H1 (cell line): ENCODE results near the gene FLOT1. TPM values are rescaled to one million over a fixed set of nuclear protein-coding genes. Genes with fewer than 3 reads are reported as not detected.

Experiments
- EGR1 ChIP-seq: IDR thresholded peaks from 2 replicates; pipeline ENCODE4 v1.6.1; 2011; ENCODE audit warnings: low read depth, low read length, borderline replicate concordance
- KDM4A ChIP-seq: IDR thresholded peaks from one replicate; pipeline ENCODE4 v1.7.1; 2012; ENCODE audit warnings: low read depth, mild to moderate bottlenecking, moderate library complexity, low read length, inconsistent platforms; ENCODE audit not compliant: severe bottlenecking
- NANOG ChIP-seq: IDR thresholded peaks from 2 replicates; pipeline ENCODE4 v1.6.1; 2011; ENCODE audit warnings: low read length, low read depth, mild to moderate bottlenecking, inconsistent platforms; ENCODE audit not compliant: insufficient read depth, poor library complexity, severe bottlenecking
- SIN3A ChIP-seq, 2 experiments: IDR thresholded peaks in 1 of 2; conservative IDR thresholded peaks in 1 of 2; 2 replicates each; pipeline ENCODE4 v1.6.1; 2011 to 2012; ENCODE audit warnings: low read length in 2 of 2, improper control_type of control experiment in 1 of 2, low read depth in 1 of 2, mild to moderate bottlenecking in 1 of 2
- SP4 ChIP-seq: IDR thresholded peaks from 2 replicates; pipeline ENCODE4 v1.6.1; 2012; ENCODE audit warnings: low read length, inconsistent platforms
- TAF1 ChIP-seq: IDR thresholded peaks from 2 replicates; pipeline ENCODE4 v1.6.1; 2011; ENCODE audit warnings: mild to moderate bottlenecking, low read depth, low read length
- polyA plus RNA-seq, 7 experiments: library from polyadenylated mRNA; depleted of rRNA in 3 of 7; stranded (reverse) in 5 of 7; unstranded in 2 of 7; fragments of >200 nt in 5 of 7; fragments of 200-250 nt in 2 of 7; gene quantifications; 1 replicate in 5 of 7; 2 replicates in 1 of 7; 4 replicates in 1 of 7; pipeline versions ENCODE4 v1.2.1 to v1.2.3, GENCODE V29; 2011 to 2013; ENCODE audit warnings: missing spikeins in 2 of 7, mixed read lengths in 2 of 7
- total RNA-seq: library from RNA; stranded (reverse); fragmentation: NEBNext Ultra II Directional; extraction: Animal tissue kit (Norgen Biotek cat#: 25700); gene quantifications from 2 replicates; pipeline ENCODE4 v1.2.1, GENCODE V29; 2021
- TF ChIP-seq, protein P1 (sequence below): fragments of 300-600 bp; sonication (generic); IDR thresholded peaks from 2 replicates; pipeline ENCODE4 v1.7.1; 2012; ENCODE audit warnings: low read length, moderate library complexity, mild to moderate bottlenecking, inconsistent platforms; ENCODE audit not compliant: insufficient replicate concordance

The FLOT1 gene
- total and polyA plus RNA-seq, 2 of the 8 experiments (the other 6 are each of a cell fraction or from before 2014, with no cell fraction given): 87.5 to 88.1 TPM

DNA sequence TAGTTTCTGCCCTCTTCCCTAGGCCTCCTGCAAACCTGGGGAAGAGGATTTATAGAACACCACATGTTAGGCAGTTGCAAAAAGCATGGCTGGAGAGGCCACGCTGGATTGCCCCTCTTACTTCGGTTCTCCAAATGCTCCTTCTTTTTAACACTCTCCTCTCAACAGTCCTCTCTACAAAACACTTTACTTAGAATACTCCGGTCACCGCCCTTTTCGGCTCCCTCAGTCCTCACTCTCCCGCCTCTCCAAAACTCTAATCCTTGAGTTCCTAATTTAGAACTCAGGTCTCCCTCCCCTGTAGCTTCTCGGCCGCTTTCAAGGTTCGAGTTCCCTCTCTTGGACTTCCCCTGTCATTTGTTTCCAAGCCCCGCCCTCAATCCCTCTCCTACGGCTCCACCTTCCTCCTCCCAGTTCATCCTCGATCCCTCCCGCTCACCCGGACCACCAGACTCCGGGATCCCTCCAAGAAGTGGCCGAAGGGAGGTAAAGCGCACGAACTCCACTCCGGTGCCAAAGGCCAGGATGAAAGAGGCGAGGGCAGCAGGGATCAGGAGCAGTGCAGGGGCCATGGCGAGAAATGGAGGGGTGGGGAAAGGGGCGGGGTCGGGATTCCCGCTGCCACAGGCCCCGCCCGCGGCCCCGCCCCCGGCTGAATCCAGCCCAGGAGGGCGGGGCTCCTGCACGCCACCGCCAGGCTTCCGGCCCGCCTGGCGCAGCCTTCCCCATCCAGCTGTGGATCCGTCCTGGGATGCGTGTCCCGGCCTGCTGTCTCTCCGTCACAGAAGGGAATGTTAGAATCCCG lies 51.9 kb downstream of the FLOT1 start, which contains the start of gene NRM (continued):
- TF ChIP-seq, protein P1, sequence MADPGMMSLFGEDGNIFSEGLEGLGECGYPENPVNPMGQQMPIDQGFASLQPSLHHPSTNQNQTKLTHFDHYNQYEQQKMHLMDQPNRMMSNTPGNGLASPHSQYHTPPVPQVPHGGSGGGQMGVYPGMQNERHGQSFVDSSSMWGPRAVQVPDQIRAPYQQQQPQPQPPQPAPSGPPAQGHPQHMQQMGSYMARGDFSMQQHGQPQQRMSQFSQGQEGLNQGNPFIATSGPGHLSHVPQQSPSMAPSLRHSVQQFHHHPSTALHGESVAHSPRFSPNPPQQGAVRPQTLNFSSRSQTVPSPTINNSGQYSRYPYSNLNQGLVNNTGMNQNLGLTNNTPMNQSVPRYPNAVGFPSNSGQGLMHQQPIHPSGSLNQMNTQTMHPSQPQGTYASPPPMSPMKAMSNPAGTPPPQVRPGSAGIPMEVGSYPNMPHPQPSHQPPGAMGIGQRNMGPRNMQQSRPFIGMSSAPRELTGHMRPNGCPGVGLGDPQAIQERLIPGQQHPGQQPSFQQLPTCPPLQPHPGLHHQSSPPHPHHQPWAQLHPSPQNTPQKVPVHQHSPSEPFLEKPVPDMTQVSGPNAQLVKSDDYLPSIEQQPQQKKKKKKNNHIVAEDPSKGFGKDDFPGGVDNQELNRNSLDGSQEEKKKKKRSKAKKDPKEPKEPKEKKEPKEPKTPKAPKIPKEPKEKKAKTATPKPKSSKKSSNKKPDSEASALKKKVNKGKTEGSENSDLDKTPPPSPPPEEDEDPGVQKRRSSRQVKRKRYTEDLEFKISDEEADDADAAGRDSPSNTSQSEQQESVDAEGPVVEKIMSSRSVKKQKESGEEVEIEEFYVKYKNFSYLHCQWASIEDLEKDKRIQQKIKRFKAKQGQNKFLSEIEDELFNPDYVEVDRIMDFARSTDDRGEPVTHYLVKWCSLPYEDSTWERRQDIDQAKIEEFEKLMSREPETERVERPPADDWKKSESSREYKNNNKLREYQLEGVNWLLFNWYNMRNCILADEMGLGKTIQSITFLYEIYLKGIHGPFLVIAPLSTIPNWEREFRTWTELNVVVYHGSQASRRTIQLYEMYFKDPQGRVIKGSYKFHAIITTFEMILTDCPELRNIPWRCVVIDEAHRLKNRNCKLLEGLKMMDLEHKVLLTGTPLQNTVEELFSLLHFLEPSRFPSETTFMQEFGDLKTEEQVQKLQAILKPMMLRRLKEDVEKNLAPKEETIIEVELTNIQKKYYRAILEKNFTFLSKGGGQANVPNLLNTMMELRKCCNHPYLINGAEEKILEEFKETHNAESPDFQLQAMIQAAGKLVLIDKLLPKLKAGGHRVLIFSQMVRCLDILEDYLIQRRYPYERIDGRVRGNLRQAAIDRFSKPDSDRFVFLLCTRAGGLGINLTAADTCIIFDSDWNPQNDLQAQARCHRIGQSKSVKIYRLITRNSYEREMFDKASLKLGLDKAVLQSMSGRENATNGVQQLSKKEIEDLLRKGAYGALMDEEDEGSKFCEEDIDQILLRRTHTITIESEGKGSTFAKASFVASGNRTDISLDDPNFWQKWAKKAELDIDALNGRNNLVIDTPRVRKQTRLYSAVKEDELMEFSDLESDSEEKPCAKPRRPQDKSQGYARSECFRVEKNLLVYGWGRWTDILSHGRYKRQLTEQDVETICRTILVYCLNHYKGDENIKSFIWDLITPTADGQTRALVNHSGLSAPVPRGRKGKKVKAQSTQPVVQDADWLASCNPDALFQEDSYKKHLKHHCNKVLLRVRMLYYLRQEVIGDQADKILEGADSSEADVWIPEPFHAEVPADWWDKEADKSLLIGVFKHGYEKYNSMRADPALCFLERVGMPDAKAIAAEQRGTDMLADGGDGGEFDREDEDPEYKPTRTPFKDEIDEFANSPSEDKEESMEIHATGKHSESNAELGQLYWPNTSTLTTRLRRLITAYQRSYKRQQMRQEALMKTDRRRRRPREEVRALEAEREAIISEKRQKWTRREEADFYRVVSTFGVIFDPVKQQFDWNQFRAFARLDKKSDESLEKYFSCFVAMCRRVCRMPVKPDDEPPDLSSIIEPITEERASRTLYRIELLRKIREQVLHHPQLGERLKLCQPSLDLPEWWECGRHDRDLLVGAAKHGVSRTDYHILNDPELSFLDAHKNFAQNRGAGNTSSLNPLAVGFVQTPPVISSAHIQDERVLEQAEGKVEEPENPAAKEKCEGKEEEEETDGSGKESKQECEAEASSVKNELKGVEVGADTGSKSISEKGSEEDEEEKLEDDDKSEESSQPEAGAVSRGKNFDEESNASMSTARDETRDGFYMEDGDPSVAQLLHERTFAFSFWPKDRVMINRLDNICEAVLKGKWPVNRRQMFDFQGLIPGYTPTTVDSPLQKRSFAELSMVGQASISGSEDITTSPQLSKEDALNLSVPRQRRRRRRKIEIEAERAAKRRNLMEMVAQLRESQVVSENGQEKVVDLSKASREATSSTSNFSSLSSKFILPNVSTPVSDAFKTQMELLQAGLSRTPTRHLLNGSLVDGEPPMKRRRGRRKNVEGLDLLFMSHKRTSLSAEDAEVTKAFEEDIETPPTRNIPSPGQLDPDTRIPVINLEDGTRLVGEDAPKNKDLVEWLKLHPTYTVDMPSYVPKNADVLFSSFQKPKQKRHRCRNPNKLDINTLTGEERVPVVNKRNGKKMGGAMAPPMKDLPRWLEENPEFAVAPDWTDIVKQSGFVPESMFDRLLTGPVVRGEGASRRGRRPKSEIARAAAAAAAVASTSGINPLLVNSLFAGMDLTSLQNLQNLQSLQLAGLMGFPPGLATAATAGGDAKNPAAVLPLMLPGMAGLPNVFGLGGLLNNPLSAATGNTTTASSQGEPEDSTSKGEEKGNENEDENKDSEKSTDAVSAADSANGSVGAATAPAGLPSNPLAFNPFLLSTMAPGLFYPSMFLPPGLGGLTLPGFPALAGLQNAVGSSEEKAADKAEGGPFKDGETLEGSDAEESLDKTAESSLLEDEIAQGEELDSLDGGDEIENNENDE: no peak
- TF ChIP-seq NANOG: no peak
- peak; percentile 72; the same call in 1 of the 2 replicates for TF ChIP-seq SP4
- TF ChIP-seq KDM4A: peak; percentile 66
- TF ChIP-seq SIN3A (conservative IDR thresholded peaks at IDR 0.05 in 1 of 2, IDR thresholded peaks at IDR 0.05 in 1 of 2; ENCODE audit: low read depth in 1 of 2, low read length in 2 of 2): peak in 1 of 2 experiments; percentile 94; a peak in 2 of 4 replicates
- TF ChIP-seq EGR1: no peak
- TF ChIP-seq TAF1: peak; percentile 49; the same call in 1 of the 2 replicates
